Epidermal melanocyte (primary cell): Measurements from ENCODE around the gene PLD6.
"Not testable (repeated sequence)": the region's sequence is repeated elsewhere in the genome, so short reads cannot be mapped to it uniquely, and the experiment has no call there.

Experiments used
- DNase-seq: peaks from one replicate; pipeline ENCODE4 v3.0.0; 2011; ENCODE audit warnings: low spot score; ENCODE audit not compliant: insufficient read length

Gene PLD6

GRCh38 chr17:17177176-17177575 lies 29.0 kb downstream of the PLD6 start:
- DNase-seq: no peak

- no peak for DNase-seq
Observed at GRCh38 chr17:17176341-17176740, 29.8 kb downstream of the PLD6 start.

- no peak for DNase-seq
Observed at GRCh38 chr17:17175917-17176316, 30.2 kb downstream of the PLD6 start.

GRCh38 chr17:17175340-17175739 lies 30.8 kb downstream of the PLD6 start:
- no peak for DNase-seq

- DNase-seq: no peak
Observed at GRCh38 chr17:17173921-17174320, 32.2 kb downstream of the PLD6 start.

- DNase-seq: no peak
Observed at GRCh38 chr17:17172990-17173389, 33.1 kb downstream of the PLD6 start.

GRCh38 chr17:17172001-17172939 lies 33.9 kb downstream of the PLD6 start:
- no peak for DNase-seq

- no peak for DNase-seq
Observed at GRCh38 chr17:17171186-17171585, 34.9 kb downstream of the PLD6 start.

- peak; percentile 72 for DNase-seq
Observed at GRCh38 chr17:17170346-17170985, 35.7 kb downstream of the PLD6 start.

- DNase-seq: no peak
Observed at GRCh38 chr17:17169396-17169795, 36.7 kb downstream of the PLD6 start.

- no peak for DNase-seq
Observed at GRCh38 chr17:17168401-17168800, 37.7 kb downstream of the PLD6 start.

- DNase-seq: no peak
Observed at GRCh38 chr17:17167986-17168385, 38.1 kb downstream of the PLD6 start.

- DNase-seq: no peak
Observed at GRCh38 chr17:17167356-17167755, 38.8 kb downstream of the PLD6 start.

- no peak for DNase-seq
Observed at GRCh38 chr17:17166446-17166845, 39.7 kb downstream of the PLD6 start.

- DNase-seq: no peak
Observed at GRCh38 chr17:17165666-17166308, 40.3 kb downstream of the PLD6 start.

- no peak for DNase-seq
Observed at GRCh38 chr17:17164676-17165075, 41.5 kb downstream of the PLD6 start.

- no peak for DNase-seq
Observed at GRCh38 chr17:17164156-17164555, 42.0 kb downstream of the PLD6 start.

GRCh38 chr17:17161759-17162158 lies 44.4 kb downstream of the PLD6 start:
- no peak for DNase-seq

- no peak for DNase-seq
Observed at GRCh38 chr17:17161121-17161520, 45.0 kb downstream of the PLD6 start.

GRCh38 chr17:17159571-17159970 lies 46.6 kb downstream of the PLD6 start:
- DNase-seq: no peak

- not testable (repeated sequence) for DNase-seq
Observed at GRCh38 chr17:17158506-17158905, 47.6 kb downstream of the PLD6 start.

- DNase-seq: no peak
Observed at GRCh38 chr17:17157041-17157440, 49.1 kb downstream of the PLD6 start.
